CD14-positive monocyte (primary cell): ENCODE data around the gene KRTAP5-10. TPM values are rescaled to one million over a fixed set of nuclear protein-coding genes. Genes with fewer than 3 reads are reported as not detected.
"Not testable (repeated sequence)": the region's sequence is repeated elsewhere in the genome, so short reads cannot be mapped to it uniquely, and the experiment has no call there.

Experiments used
- DNase-seq, 3 donors: peaks; one replicate each; pipeline ENCODE4 v3.0.0-alpha.2; 2011 to 2022
- H2AFZ ChIP-seq: 2 replicates; pipeline ENCODE4 v1.6.0; 2012; ENCODE audit warnings: mild to moderate bottlenecking, low read depth, low read length, inconsistent platforms; ENCODE audit not compliant: insufficient read depth, poor library complexity, severe bottlenecking
- H3K27ac ChIP-seq, 2 donors: 1 replicate in 1 of 2; 2 replicates in 1 of 2; pipeline ENCODE4 v1.5.1; 2012 to 2013; ENCODE audit warnings: low read length in 2 of 2, control low read depth in 1 of 2, inconsistent platforms in 1 of 2, low read depth in 1 of 2, mild to moderate bottlenecking in 1 of 2
- H3K27me3 ChIP-seq, 2 donors: one replicate each; pipeline versions ENCODE4 v1.6.0 to v1.6.1; 2011 to 2013; ENCODE audit warnings: low read length in 2 of 2; ENCODE audit not compliant: control insufficient read depth in 2 of 2, insufficient read depth in 2 of 2
- H3K36me3 ChIP-seq, 2 donors: replicated peaks in 1 of 2; 1 replicate in 1 of 2; 2 replicates in 1 of 2; pipeline versions ENCODE4 v1.5.1 to v1.6.1; 2012 to 2013; ENCODE audit warnings: low read length in 2 of 2, control low read depth in 1 of 2, inconsistent platforms in 1 of 2, mild to moderate bottlenecking in 1 of 2; ENCODE audit not compliant: insufficient read depth in 2 of 2, control insufficient read depth in 1 of 2
- H3K4me1 ChIP-seq, 2 donors: 1 replicate in 1 of 2; 2 replicates in 1 of 2; pipeline versions ENCODE4 v1.5.1 to v1.6.1; 2012 to 2013; ENCODE audit warnings: low read length in 2 of 2, control low read depth in 1 of 2, inconsistent platforms in 1 of 2, mild to moderate bottlenecking in 1 of 2, moderate library complexity in 1 of 2; ENCODE audit not compliant: insufficient read depth in 2 of 2, control insufficient read depth in 1 of 2
- H3K4me2 ChIP-seq: replicated peaks from 2 replicates; pipeline ENCODE3; 2012; ENCODE audit warnings: low read length, moderate library complexity, mild to moderate bottlenecking; ENCODE audit not compliant: poor library complexity, severe bottlenecking; ENCODE audit errors: extremely low read depth
- H3K4me3 ChIP-seq, 3 experiments: fragments of 200-600 bp in 1 of 3; sonication (generic) in 1 of 3; replicated peaks in 1 of 3; 1 replicate in 2 of 3; 2 replicates in 1 of 3; pipeline ENCODE4 v1.5.1; 2011 to 2013; ENCODE audit warnings: low read length in 3 of 3, mild to moderate bottlenecking in 3 of 3, control low read depth in 2 of 3, low read depth in 2 of 3, inconsistent platforms in 1 of 3, moderate library complexity in 1 of 3
- H3K79me2 ChIP-seq: 2 replicates; pipeline ENCODE4 v1.6.0; 2012; ENCODE audit warnings: mild to moderate bottlenecking, control low read depth, inconsistent platforms, low read length, moderate library complexity; ENCODE audit not compliant: insufficient read depth
- H3K9ac ChIP-seq: 2 replicates; pipeline ENCODE4 v1.6.0; 2017; ENCODE audit warnings: low read length, mild to moderate bottlenecking; ENCODE audit not compliant: insufficient read depth, poor library complexity, severe bottlenecking
- H3K9me3 ChIP-seq, 2 donors: replicated peaks in 1 of 2; 1 replicate in 1 of 2; 2 replicates in 1 of 2; pipeline versions ENCODE4 v1.5.1 to v1.6.1; 2012 to 2013; ENCODE audit warnings: low read length in 2 of 2, control low read depth in 1 of 2; ENCODE audit not compliant: control insufficient read depth in 1 of 2, insufficient read depth in 1 of 2
- H4K20me1 ChIP-seq: 2 replicates; pipeline ENCODE4 v1.6.0; 2012; ENCODE audit warnings: mild to moderate bottlenecking, low read length, control low read depth, moderate library complexity; ENCODE audit not compliant: insufficient read depth
- H3K27ac Mint-ChIP-seq, 7 donors: one replicate each; pipeline ENCODE4 v1.8.0; 2020; ENCODE audit warnings: mild to moderate bottlenecking in 7 of 7, mixed read lengths in 7 of 7, moderate library complexity in 6 of 7, inconsistent platforms in 2 of 7
- H3K27me3 Mint-ChIP-seq, 3 donors: one replicate each; pipeline ENCODE4 v1.8.0; 2021 to 2022; ENCODE audit warnings: low read depth in 3 of 3, mild to moderate bottlenecking in 3 of 3, mixed read lengths in 3 of 3, moderate library complexity in 3 of 3, inconsistent platforms in 1 of 3
- H3K36me3 Mint-ChIP-seq, 2 donors: one replicate each; pipeline ENCODE4 v1.8.0; 2020; ENCODE audit warnings: mixed read lengths in 2 of 2, inconsistent platforms in 1 of 2, mild to moderate bottlenecking in 1 of 2
- H3K4me1 Mint-ChIP-seq: one replicate; pipeline ENCODE4 v1.8.0; 2020; ENCODE audit warnings: mild to moderate bottlenecking, mixed read lengths
- H3K4me3 Mint-ChIP-seq, 2 donors: one replicate each; pipeline ENCODE4 v1.8.0; 2020; ENCODE audit warnings: mild to moderate bottlenecking in 2 of 2, mixed read lengths in 2 of 2, moderate library complexity in 1 of 2
- H3K9me3 Mint-ChIP-seq, 7 donors: one replicate each; pipeline ENCODE4 v1.8.0; 2020 to 2022; ENCODE audit warnings: mixed read lengths in 7 of 7, mild to moderate bottlenecking in 6 of 7, moderate library complexity in 6 of 7, inconsistent platforms in 2 of 7
- WGBS: methylation state at CpG from one replicate; pipeline ENCODE4 v1.1.5; 2013; ENCODE audit warnings: missing lambda C conversion rate; ENCODE audit not compliant: insufficient coverage; 5-methylcytosine and 5-hydroxymethylcytosine counted together
- intact Hi-C, 2 donors: fragments of 100-400 bp; cut with micrococcal nuclease; formaldehyde crosslinking; loops; one replicate each; pipeline versions ENCODE4 v1.15.0 to v1.15.1; 2023
- polyA plus RNA-seq, 3 donors: library from polyadenylated mRNA; depleted of rRNA in 1 of 3; unstranded in 2 of 3; stranded (reverse) in 1 of 3; fragments of 300-500 nt in 2 of 3; fragments of >200 nt in 1 of 3; fragmentation: Illumina TruSeq in 2 of 3; gene quantifications; 1 replicate in 2 of 3; 2 replicates in 1 of 3; pipeline ENCODE4 v1.2.3, GENCODE V29; 2012 to 2021
- TF ChIP-seq, protein P1 (sequence below): fragments of 200-600 bp; IDR thresholded peaks from one replicate; pipeline ENCODE4 v1.8.0; 2022; ENCODE audit warnings: antibody characterized with exemption, mild to moderate bottlenecking

KRTAP5-10 gene
- polyA plus RNA-seq, 3 donors: not detected

DNA sequence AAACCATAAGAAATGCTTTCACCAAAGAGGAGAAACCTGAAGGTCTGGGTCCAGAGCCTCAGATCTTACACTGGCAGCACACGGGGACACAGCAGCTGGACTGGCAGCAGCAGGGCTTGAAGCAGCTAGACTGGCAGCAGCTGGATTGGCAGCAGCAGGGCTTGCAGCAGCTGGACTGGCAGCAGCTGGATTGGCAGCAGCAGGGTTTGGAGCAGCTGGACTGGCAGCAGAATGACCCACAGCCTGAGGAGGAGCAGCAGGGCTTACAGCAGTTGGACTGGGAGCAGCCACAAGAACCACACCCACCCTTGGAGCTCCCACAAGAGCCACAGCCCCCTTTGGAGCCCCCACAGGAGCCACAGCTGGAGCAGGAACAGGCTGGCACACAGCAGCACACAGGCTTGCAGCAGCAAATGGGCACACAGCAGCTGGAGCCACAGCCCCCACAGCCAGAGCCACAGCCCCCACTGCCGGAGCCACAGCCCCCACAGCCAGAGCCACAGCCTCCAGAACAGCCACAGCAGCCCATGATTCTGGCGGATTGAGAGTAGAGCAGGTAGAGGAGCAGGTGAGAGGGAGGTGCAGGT lies 17.0 kb downstream of the KRTAP5-10 start, which contains the start of gene KRTAP5-11:
TSS of gene KRTAP5-11 (minus strand) at position 567 of the 587 bp plus-strand sequence. CDS start at position 529, 38 bp downstream.
- no peaks in the 10 kb centered on the region for H3K36me3 ChIP-seq
- DNase-seq: no peak
- Mint-ChIP-seq H3K9me3 (no peaks in the 10 kb centered on the region), H3K27ac (peak within 1 kb of the TSS in 2 of 7 donors; percentile 11 to 61), H3K27me3 (peaks cover 5 to 17% (median 9%) of the 10 kb centered on the region in 3 donors), H3K4me3 (peak within 1 kb of the TSS in 1 of 2 donors; percentile 6), H3K36me3 (no peaks in the 10 kb centered on the region), H3K4me1 (peaks cover 8% of the 10 kb centered on the region)
- 80% methylated on average over 1 of the region's 3 CpGs for WGBS
- H3K27ac ChIP-seq: no peak within 1 kb of the TSS
- no peaks in the 10 kb centered on the region for H3K4me1 ChIP-seq
- no peaks in the 10 kb centered on the region for H3K79me2 ChIP-seq
- no peak within 1 kb of the TSS for H3K4me2 ChIP-seq
- H3K4me3 ChIP-seq: no peak within 1 kb of the TSS
- H3K27me3 ChIP-seq: no peaks in the 10 kb centered on the region
- H3K9me3 ChIP-seq: no peaks in the 10 kb centered on the region
- H4K20me1 ChIP-seq: no peaks in the 10 kb centered on the region
- no peak within 1 kb of the TSS for H2AFZ ChIP-seq
- TF ChIP-seq, protein P1, sequence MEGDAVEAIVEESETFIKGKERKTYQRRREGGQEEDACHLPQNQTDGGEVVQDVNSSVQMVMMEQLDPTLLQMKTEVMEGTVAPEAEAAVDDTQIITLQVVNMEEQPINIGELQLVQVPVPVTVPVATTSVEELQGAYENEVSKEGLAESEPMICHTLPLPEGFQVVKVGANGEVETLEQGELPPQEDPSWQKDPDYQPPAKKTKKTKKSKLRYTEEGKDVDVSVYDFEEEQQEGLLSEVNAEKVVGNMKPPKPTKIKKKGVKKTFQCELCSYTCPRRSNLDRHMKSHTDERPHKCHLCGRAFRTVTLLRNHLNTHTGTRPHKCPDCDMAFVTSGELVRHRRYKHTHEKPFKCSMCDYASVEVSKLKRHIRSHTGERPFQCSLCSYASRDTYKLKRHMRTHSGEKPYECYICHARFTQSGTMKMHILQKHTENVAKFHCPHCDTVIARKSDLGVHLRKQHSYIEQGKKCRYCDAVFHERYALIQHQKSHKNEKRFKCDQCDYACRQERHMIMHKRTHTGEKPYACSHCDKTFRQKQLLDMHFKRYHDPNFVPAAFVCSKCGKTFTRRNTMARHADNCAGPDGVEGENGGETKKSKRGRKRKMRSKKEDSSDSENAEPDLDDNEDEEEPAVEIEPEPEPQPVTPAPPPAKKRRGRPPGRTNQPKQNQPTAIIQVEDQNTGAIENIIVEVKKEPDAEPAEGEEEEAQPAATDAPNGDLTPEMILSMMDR: no peak
- no peak within 1 kb of the TSS for H3K9ac ChIP-seq
- intact Hi-C loops: no loop called here

DNA sequence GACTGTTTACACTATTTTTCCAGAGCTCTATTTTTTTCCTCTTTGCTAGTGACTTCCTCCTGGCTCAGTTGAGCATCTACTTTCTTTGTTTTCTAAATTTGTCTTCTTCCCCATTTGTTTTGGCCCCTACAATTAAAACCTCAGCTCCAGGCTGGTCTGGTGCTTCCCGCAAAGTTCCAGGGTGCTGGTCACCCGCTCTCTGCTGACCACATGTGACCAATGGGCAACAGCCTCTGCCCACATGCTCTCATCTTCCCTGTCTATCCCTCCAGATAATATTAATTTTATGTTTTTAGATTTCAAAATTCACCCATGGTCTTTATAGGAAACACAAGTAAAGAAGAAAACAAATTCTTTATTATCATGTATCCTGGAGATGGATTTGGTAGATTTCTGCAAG lies 17.6 kb downstream of the KRTAP5-10 start:
- Mint-ChIP-seq H3K27me3 (peaks cover 5 to 17% (median 9%) of the 10 kb centered on the region in 3 donors), H3K27ac (peak overlapping the region in 1 of 7 donors; percentile 11)
- H3K27me3 ChIP-seq, H3K27ac ChIP-seq, H3K36me3 Mint-ChIP-seq, H3K9me3 Mint-ChIP-seq, H3K4me3 Mint-ChIP-seq, H3K9ac ChIP-seq, H3K4me2 ChIP-seq, H3K4me3 ChIP-seq, H3K79me2 ChIP-seq, H3K4me1 Mint-ChIP-seq, H3K4me1 ChIP-seq, H3K36me3 ChIP-seq, H4K20me1 ChIP-seq, intact Hi-C loops, H2AFZ ChIP-seq, H3K9me3 ChIP-seq, DNase-seq: not testable (repeated sequence)
- WGBS: no CpG with 5 or more reads among the region's 2 CpGs

DNA sequence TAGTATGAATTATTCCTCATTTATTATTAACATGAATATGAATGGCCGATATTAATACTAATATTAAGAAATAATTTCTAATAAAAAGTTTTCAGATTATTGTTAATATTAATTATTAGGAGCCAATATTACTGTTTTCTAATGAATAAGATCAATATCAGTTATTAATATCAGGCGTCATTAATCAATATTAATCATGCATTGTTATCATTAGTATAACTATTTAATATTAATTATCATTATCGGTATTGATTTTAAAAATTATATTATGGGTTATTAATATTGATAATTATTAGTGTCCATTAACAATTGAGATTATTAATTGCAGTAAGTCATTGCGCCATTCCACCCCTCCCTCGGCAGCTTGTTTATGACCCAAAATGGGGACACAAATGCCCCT lies 20.3 kb downstream of the KRTAP5-10 start:
- H3K27ac Mint-ChIP-seq, H3K4me3 Mint-ChIP-seq, H3K79me2 ChIP-seq, H4K20me1 ChIP-seq, H3K27me3 ChIP-seq, H3K36me3 Mint-ChIP-seq, H3K9ac ChIP-seq, H3K9me3 Mint-ChIP-seq, H3K4me2 ChIP-seq, H3K4me1 Mint-ChIP-seq, intact Hi-C loops, DNase-seq, H3K9me3 ChIP-seq, H3K4me1 ChIP-seq, H2AFZ ChIP-seq, H3K27ac ChIP-seq, H3K4me3 ChIP-seq, H3K36me3 ChIP-seq: not testable (repeated sequence)
- peaks cover 6 to 17% (median 9%) of the 10 kb centered on the region in 3 donors for H3K27me3 Mint-ChIP-seq
- no CpG with 5 or more reads among the region's 5 CpGs for WGBS

DNA sequence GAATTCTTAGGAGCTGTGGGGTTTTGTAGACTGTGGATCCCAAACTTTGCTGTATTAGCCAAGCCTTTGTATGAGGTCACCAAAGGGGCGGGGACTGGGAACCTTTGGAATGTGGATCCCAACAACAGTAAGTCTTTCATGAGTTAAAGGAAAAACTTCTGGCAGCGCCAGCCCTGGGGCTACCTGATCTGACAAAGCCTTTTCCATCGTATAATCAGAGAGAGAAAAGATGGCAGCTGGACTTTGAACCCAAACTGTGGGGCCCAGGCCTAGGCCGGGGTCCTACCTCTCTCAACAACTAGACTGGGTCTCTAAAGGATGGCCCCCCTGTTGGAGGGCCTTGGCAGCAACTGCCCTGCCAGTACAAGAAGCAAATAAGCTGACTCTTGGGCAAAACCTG lies 23.0 kb downstream of the KRTAP5-10 start:
- H3K4me3 Mint-ChIP-seq, H3K9me3 ChIP-seq, H4K20me1 ChIP-seq, H3K79me2 ChIP-seq, H3K4me1 Mint-ChIP-seq, H3K27me3 ChIP-seq, H3K27ac Mint-ChIP-seq, intact Hi-C loops, H3K9ac ChIP-seq, H3K27ac ChIP-seq, H2AFZ ChIP-seq, H3K36me3 Mint-ChIP-seq, H3K36me3 ChIP-seq, H3K9me3 Mint-ChIP-seq, DNase-seq, H3K4me3 ChIP-seq, H3K4me2 ChIP-seq, H3K4me1 ChIP-seq: not testable (repeated sequence)
- H3K27me3 Mint-ChIP-seq: peaks cover 3 to 10% (median 5%) of the 10 kb centered on the region in 3 donors
- WGBS: 57% methylated on average over 3 of the region's 4 CpGs
